HepG2 (cell line): ENCODE data around the gene DNAAF6. TPM values are rescaled to one million over a fixed set of nuclear protein-coding genes. Genes with fewer than 3 reads are reported as not detected.

Source experiments
- ATAC-seq: fragments of 200-7000 bp; cut with Tn5 transposase; 3 replicates; pipeline ENCODE4 v1.9.1; 2020; ENCODE audit warnings: mild to moderate bottlenecking, moderate library complexity
- BruUV-seq: library from RNA; stranded (reverse); fragments of 400-500 nt; replicated peaks from 2 replicates; lab custom pipeline; 2021; lab: Mats Ljungman, UMichigan
- CTCF ChIA-PET: fragments of 300-600 bp; formaldehyde crosslinking; extraction: SDS; loops from one replicate; lab custom pipeline; 2021; ENCODE audit warnings: low total read pairs, inconsistent platforms, low intra/inter-chr PET ratio; lab: Yijun Ruan, JAX
- POLR2A ChIA-PET: fragments of 350-600 bp; sonication (Branson Sonifier 250); formaldehyde crosslinking; loops from one replicate; lab custom pipeline; 2020; ENCODE audit warnings: antibody characterized with exemption, inconsistent platforms; lab: Yijun Ruan, JAX
- DNase-seq: peaks from one replicate; pipeline ENCODE4 v3.0.0-alpha.2; 2015; ENCODE audit warnings: low spot score
- FAIRE-seq: peaks from 3 replicates; lab custom pipeline; 2011; peaks lifted over from hg19 to GRCh38; lab: Jason Lieb, UNC
- H2AFZ ChIP-seq: one replicate; pipeline ENCODE4 v1.6.1; 2011; ENCODE audit warnings: low read length, inconsistent platforms
- H3K27ac ChIP-seq: fragments of 300-600 bp; 3 replicates; pipeline ENCODE4 v1.8.0; 2011; ENCODE audit warnings: mixed run types, mild to moderate bottlenecking, mixed read lengths, low read length, inconsistent platforms; ENCODE audit not compliant: insufficient read depth; ENCODE audit errors: extremely low read length
- H3K27me3 ChIP-seq, 2 experiments: fragments of 200-600 bp in 1 of 2; 2 replicates in 1 of 2; 3 replicates in 1 of 2; pipeline versions ENCODE4 v1.6.0 to v1.8.0; 2011; ENCODE audit warnings: low read length in 2 of 2, mild to moderate bottlenecking in 2 of 2, moderate library complexity in 2 of 2, inconsistent platforms in 1 of 2; ENCODE audit not compliant: insufficient read depth in 2 of 2, control insufficient read depth in 1 of 2
- H3K36me3 ChIP-seq, 2 experiments: fragments of 200-600 bp in 1 of 2; replicated peaks in 1 of 2; 2 replicates in 1 of 2; 3 replicates in 1 of 2; pipeline versions ENCODE4 v1.5.1 to v1.8.0; 2011; ENCODE audit warnings: low read length in 2 of 2, inconsistent platforms in 1 of 2; ENCODE audit not compliant: insufficient read depth in 2 of 2, control insufficient read depth in 1 of 2
- H3K4me1 ChIP-seq: 2 replicates; pipeline ENCODE4 v1.5.1; 2012; ENCODE audit warnings: low read length, inconsistent platforms; ENCODE audit not compliant: insufficient read depth
- H3K4me2 ChIP-seq: 2 replicates; pipeline ENCODE4 v1.6.0; 2011; ENCODE audit warnings: low read depth, low read length, inconsistent platforms
- H3K4me3 ChIP-seq, 3 experiments: fragments of 200-600 bp in 1 of 3; sonication (generic), shearing (Covaris generic) in 1 of 3; replicated peaks in 1 of 3; 2 replicates each; pipeline ENCODE4 v1.5.1; 2011 to 2016; ENCODE audit warnings: low read length in 3 of 3, inconsistent platforms in 2 of 3, low read depth in 2 of 3, mild to moderate bottlenecking in 2 of 3, control low read depth in 1 of 3, mixed read lengths in 1 of 3; ENCODE audit not compliant: insufficient read depth in 1 of 3
- H3K79me2 ChIP-seq: one replicate; pipeline ENCODE4 v1.6.1; 2011; ENCODE audit warnings: low read length, inconsistent platforms; ENCODE audit not compliant: insufficient read depth
- H3K9ac ChIP-seq: 2 replicates; pipeline ENCODE4 v1.6.0; 2011; ENCODE audit warnings: mild to moderate bottlenecking, low read depth, low read length, inconsistent platforms; ENCODE audit not compliant: insufficient read depth
- H3K9me3 ChIP-seq: 2 replicates; pipeline ENCODE4 v1.5.1; 2012; ENCODE audit warnings: mild to moderate bottlenecking, low read length
- H4K20me1 ChIP-seq: 2 replicates; pipeline ENCODE4 v1.6.0; 2011; ENCODE audit warnings: inconsistent platforms, mild to moderate bottlenecking, low read length, moderate library complexity; ENCODE audit not compliant: insufficient read depth
- RAD21 ChIP-seq: fragments of 450-650 bp; formaldehyde crosslinking; IDR thresholded peaks from 2 replicates; pipeline ENCODE4 v1.5.0; 2020; ENCODE audit warnings: mild to moderate bottlenecking
- SKI ChIP-seq: fragments of 450-650 bp; IDR thresholded peaks from one replicate; pipeline ENCODE4 v1.6.1; 2018; ENCODE audit warnings: mild to moderate bottlenecking; ENCODE audit not compliant: partially characterized antibody
- TSC22D2 ChIP-seq: sonication (generic); formaldehyde crosslinking; IDR thresholded peaks from 2 replicates; pipeline ENCODE4 v1.5.1; 2020; ENCODE audit warnings: missing genetic modification reagents, mild to moderate bottlenecking, borderline replicate concordance
- U2AF2 ChIP-seq: fragments of 200-400 bp; formaldehyde crosslinking; IDR thresholded peaks from 2 replicates; pipeline ENCODE4 v1.6.1; 2017; ENCODE audit warnings: low read depth, mild to moderate bottlenecking, low read length
- ZNF17 ChIP-seq: sonication (generic); formaldehyde crosslinking; IDR thresholded peaks from 2 replicates; pipeline ENCODE4 v1.5.0; 2020; ENCODE audit warnings: mild to moderate bottlenecking, missing genetic modification reagents
- ZNF335 ChIP-seq: sonication (generic); formaldehyde crosslinking; IDR thresholded peaks from 2 replicates; pipeline ENCODE4 v1.4.0; 2020; ENCODE audit warnings: missing genetic modification reagents
- ZNF720 ChIP-seq: sonication (generic); formaldehyde crosslinking; IDR thresholded peaks from 2 replicates; pipeline ENCODE4 v1.4.0; 2020; ENCODE audit warnings: missing genetic modification reagents
- WGBS: methylation state at CpG from one replicate; pipeline ENCODE4 v1.1.6; 2017; ENCODE audit warnings: low lambda C conversion rate; 5-methylcytosine and 5-hydroxymethylcytosine counted together
- in situ Hi-C: cut with HindIII; loops from 2 replicates; pipeline ENCODE4 v1.10.0; 2017; ENCODE audit warnings: low pct_unique_long_range_greater_than_20kb; ENCODE audit not compliant: extremely low pct_ligation_motif_present
- intact Hi-C: fragments of 100-400 bp; cut with micrococcal nuclease; formaldehyde crosslinking; loops from one replicate; pipeline ENCODE4 v1.10.0; 2022; ENCODE audit not compliant: unreplicated experiment
- polyA plus RNA-seq, 8 experiments: library from polyadenylated mRNA; depleted of rRNA in 3 of 8; stranded (reverse) in 7 of 8; unstranded in 1 of 8; fragments of >200 nt; fragmentation: Illumina TruSeq in 4 of 8; extraction: Trizol in 4 of 8; gene quantifications; 2 replicates each; pipeline versions ENCODE4 v1.2.1 to v1.2.3, GENCODE V29; 2011 to 2016; ENCODE audit warnings: low read depth in 4 of 8, missing spikeins in 1 of 8, mixed read lengths in 1 of 8; ENCODE audit not compliant: insufficient read depth in 1 of 8
- total RNA-seq, 5 experiments: library from RNA; depleted of rRNA; stranded (reverse); fragments of >200 nt; fragmentation: Illumina TruSeq; extraction: Trizol; gene quantifications; 2 replicates each; pipeline ENCODE4 v1.2.3, GENCODE V29; 2016; ENCODE audit warnings: low read depth in 1 of 5
- TF ChIP-seq, protein P1 (sequence below): sonication (generic); formaldehyde crosslinking; IDR thresholded peaks from 2 replicates; pipeline ENCODE4 v1.8.0; 2022; ENCODE audit warnings: mild to moderate bottlenecking, missing genetic modification reagents; ENCODE audit not compliant: insufficient replicate concordance
- TF ChIP-seq, protein P2 (sequence below): IDR thresholded peaks from 2 replicates; pipeline ENCODE4 v1.6.1; 2016
- TF ChIP-seq, protein P3 (sequence below): sonication (generic); formaldehyde crosslinking; IDR thresholded peaks from 2 replicates; pipeline ENCODE4 v1.8.0; 2022; ENCODE audit warnings: low read depth, missing genetic modification reagents
- TF ChIP-seq, protein P4 (sequence below): sonication (generic); formaldehyde crosslinking; IDR thresholded peaks from 2 replicates; pipeline ENCODE4 v1.5.1; 2020; ENCODE audit warnings: missing genetic modification reagents, mild to moderate bottlenecking, borderline replicate concordance

The DNAAF6 gene
- total and polyA plus RNA-seq, 2 of the 13 experiments (the other 11 are each of a cell fraction or from before 2014, with no cell fraction given): not detected

DNA sequence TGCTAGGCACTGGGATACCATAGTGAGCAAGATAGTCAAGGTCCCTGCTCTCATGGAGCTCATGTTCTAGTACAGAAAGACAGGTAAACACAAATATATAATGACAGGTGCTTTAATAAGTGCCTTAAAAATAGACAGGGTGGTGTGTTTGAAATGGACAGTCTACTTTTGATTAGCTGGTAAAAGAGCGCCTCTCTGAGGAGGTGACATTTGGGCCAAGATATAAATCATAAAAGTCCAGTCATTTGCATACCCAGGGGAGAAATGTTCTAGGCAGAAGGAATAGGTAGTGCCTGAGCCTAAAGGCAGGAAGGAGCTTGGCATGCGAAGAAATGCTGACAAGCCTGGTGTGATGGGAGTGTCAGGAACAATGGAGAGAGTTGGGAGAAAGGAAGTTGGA is 83.6 kb downstream of the DNAAF6 start:
- CTCF ChIA-PET: no interaction called here
- Histone ChIP-seq H3K4me3 (no peak overlapping the region), H3K79me2 (no peaks in the 10 kb centered on the region), H3K9ac (no peak overlapping the region), H4K20me1 (no peaks in the 10 kb centered on the region), H3K27ac (no peak overlapping the region), H2AFZ (no peak overlapping the region), H3K27me3 (no peaks in the 10 kb centered on the region), H3K4me1 (no peaks in the 10 kb centered on the region), H3K36me3 (no peaks in the 10 kb centered on the region), H3K4me2 (no peak overlapping the region), H3K9me3 (no peaks in the 10 kb centered on the region)
- TF ChIP-seq, protein P1, sequence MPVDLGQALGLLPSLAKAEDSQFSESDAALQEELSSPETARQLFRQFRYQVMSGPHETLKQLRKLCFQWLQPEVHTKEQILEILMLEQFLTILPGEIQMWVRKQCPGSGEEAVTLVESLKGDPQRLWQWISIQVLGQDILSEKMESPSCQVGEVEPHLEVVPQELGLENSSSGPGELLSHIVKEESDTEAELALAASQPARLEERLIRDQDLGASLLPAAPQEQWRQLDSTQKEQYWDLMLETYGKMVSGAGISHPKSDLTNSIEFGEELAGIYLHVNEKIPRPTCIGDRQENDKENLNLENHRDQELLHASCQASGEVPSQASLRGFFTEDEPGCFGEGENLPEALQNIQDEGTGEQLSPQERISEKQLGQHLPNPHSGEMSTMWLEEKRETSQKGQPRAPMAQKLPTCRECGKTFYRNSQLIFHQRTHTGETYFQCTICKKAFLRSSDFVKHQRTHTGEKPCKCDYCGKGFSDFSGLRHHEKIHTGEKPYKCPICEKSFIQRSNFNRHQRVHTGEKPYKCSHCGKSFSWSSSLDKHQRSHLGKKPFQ (CRISPR knock-in tag): no peak
- TF ChIP-seq ZNF335 (no peak), SKI (no peak), RAD21 (CRISPR knock-in tag) (no peak), U2AF2 (no peak), ZNF17 (CRISPR knock-in tag) (no peak), TSC22D2 (CRISPR knock-in tag) (no peak), ZNF720 (CRISPR knock-in tag) (no peak)
- TF ChIP-seq, protein P2, sequence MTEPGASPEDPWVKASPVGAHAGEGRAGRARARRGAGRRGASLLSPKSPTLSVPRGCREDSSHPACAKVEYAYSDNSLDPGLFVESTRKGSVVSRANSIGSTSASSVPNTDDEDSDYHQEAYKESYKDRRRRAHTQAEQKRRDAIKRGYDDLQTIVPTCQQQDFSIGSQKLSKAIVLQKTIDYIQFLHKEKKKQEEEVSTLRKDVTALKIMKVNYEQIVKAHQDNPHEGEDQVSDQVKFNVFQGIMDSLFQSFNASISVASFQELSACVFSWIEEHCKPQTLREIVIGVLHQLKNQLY (CRISPR knock-in tag): no peak
- TF ChIP-seq, protein P3, sequence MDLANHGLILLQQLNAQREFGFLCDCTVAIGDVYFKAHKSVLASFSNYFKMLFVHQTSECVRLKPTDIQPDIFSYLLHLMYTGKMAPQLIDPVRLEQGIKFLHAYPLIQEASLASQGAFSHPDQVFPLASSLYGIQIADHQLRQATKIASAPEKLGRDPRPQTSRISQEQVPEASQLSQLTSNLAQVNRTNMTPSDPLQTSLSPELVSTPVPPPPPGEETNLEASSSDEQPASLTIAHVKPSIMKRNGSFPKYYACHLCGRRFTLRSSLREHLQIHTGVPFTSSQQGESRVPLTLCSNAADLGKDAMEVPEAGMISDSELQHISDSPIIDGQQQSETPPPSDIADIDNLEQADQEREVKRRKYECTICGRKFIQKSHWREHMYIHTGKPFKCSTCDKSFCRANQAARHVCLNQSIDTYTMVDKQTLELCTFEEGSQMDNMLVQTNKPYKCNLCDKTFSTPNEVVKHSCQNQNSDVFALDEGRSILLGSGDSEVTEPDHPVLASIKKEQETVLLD (CRISPR knock-in tag): no peak
- TF ChIP-seq, protein P4, sequence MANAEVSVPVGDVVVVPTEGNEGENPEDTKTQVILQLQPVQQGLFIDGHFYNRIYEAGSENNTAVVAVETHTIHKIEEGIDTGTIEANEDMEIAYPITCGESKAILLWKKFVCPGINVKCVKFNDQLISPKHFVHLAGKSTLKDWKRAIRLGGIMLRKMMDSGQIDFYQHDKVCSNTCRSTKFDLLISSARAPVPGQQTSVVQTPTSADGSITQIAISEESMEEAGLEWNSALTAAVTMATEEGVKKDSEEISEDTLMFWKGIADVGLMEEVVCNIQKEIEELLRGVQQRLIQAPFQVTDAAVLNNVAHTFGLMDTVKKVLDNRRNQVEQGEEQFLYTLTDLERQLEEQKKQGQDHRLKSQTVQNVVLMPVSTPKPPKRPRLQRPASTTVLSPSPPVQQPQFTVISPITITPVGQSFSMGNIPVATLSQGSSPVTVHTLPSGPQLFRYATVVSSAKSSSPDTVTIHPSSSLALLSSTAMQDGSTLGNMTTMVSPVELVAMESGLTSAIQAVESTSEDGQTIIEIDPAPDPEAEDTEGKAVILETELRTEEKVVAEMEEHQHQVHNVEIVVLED (CRISPR knock-in tag): no peak
- ATAC-seq: no peak
- FAIRE-seq: no peak
- DNase-seq: no peak
- intact Hi-C loops: no loop called here
- in situ Hi-C loops: no loop called here
- 0% methylated on average over 2 of the region's 2 CpGs for WGBS
- BruUV-seq: no TSS peak
- POLR2A ChIA-PET: no interaction called here
